Posterior cingulate gyrus (tissue), 11 donors: ENCODE data around the gene NR6A1.

Experiments used
- DNase-seq, 10 donors: peaks; one replicate each; pipeline versions ENCODE4 v3.0.0 to v3.0.0-alpha.2; 2020 to 2021; ENCODE audit warnings: mixed read lengths in 3 of 10
- intact Hi-C: fragments of 100-400 bp; cut with DNase I; formaldehyde crosslinking; loops from one replicate; pipeline ENCODE4 v1.15.1; 2023

Gene NR6A1

GRCh38 chr9:124558777-124559470 is 212.2 kb downstream of the NR6A1 start:
- intact Hi-C loops = no loop called here
- DNase-seq = no peak

- intact Hi-C loops = no loop called here
- no peak for DNase-seq
Observed at GRCh38 chr9:124557895-124558294, 213.2 kb downstream of the NR6A1 start.

- DNase-seq = no peak
- intact Hi-C loops = no loop called here
Observed at GRCh38 chr9:124555043-124555442, 216.1 kb downstream of the NR6A1 start.

- intact Hi-C loops = loop anchor here (5.0 kb wide), 1 partner anchor 159 kb away; no protein-coding TSS in a partner anchor
- DNase-seq = no peak
Observed at GRCh38 chr9:124553738-124554137, 217.4 kb downstream of the NR6A1 start.

- no peak for DNase-seq
- intact Hi-C loops = loop anchor here (5.0 kb wide), 1 partner anchor 160 kb away; no protein-coding TSS in a partner anchor
Observed at GRCh38 chr9:124552273-124552605, 218.9 kb downstream of the NR6A1 start.

GRCh38 chr9:124551472-124552272 is 219.4 kb downstream of the NR6A1 start:
- peak; percentile 31 to 94 (median 58) for DNase-seq
- intact Hi-C loops = loop anchor here (5.0 kb wide), 1 partner anchor 161 kb away; no protein-coding TSS in a partner anchor

GRCh38 chr9:124550072-124550471 is 221.0 kb downstream of the NR6A1 start:
- no peak for DNase-seq
- intact Hi-C loops = loop anchor here (5.0 kb wide), 1 partner anchor 162 kb away; no protein-coding TSS in a partner anchor

- no peak for DNase-seq
- intact Hi-C loops = no loop called here
Observed at GRCh38 chr9:124549016-124549415, 222.1 kb downstream of the NR6A1 start.

- intact Hi-C loops = no loop called here
- DNase-seq = no peak
Observed at GRCh38 chr9:124544535-124544934, 226.6 kb downstream of the NR6A1 start.

GRCh38 chr9:124541824-124542223 is 229.3 kb downstream of the NR6A1 start:
- no peak for DNase-seq
- intact Hi-C loops = no loop called here

GRCh38 chr9:124537926-124538325 is 233.2 kb downstream of the NR6A1 start:
- no peak for DNase-seq
- intact Hi-C loops = loop anchor here (2.0 to 5.0 kb wide), 2 partner anchors 145 to 411 kb away; no protein-coding TSS in a partner anchor

- peak in 1 of 10 donors; percentile 57 for DNase-seq
- intact Hi-C loops = loop anchor here (1.0 to 5.0 kb wide), 3 partner anchors 117 to 409 kb away; no protein-coding TSS in a partner anchor
Observed at GRCh38 chr9:124535846-124536245, 235.3 kb downstream of the NR6A1 start.

- intact Hi-C loops = no loop called here
- peak in 1 of 10 donors; percentile 18 for DNase-seq
Observed at GRCh38 chr9:124532897-124533296, 238.2 kb downstream of the NR6A1 start.

- intact Hi-C loops = no loop called here
- peak in 1 of 10 donors; percentile 16 for DNase-seq
Observed at GRCh38 chr9:124531115-124531514, 240.0 kb downstream of the NR6A1 start.

- intact Hi-C loops = no loop called here
- DNase-seq = peak in 1 of 10 donors; percentile 59
Observed at GRCh38 chr9:124530246-124530645, 240.9 kb downstream of the NR6A1 start.

- intact Hi-C loops = no loop called here
- peak in 1 of 10 donors; percentile 13 for DNase-seq
Observed at GRCh38 chr9:124527781-124528180, 243.3 kb downstream of the NR6A1 start.

GRCh38 chr9:124526174-124526573 is 244.9 kb downstream of the NR6A1 start:
- intact Hi-C loops = no loop called here

GRCh38 chr9:124522121-124523098 is 248.7 kb downstream of the NR6A1 start:
- DNase-seq = peak in 1 of 10 donors; percentile 20
- intact Hi-C loops = no loop called here

More at GRCh38 chr9:124526174-124526573, 244.9 kb downstream of the NR6A1 start:
- DNase-seq = peak in 1 of 10 donors; percentile 31

GRCh38 chr9:124521142-124521541 is 250.0 kb downstream of the NR6A1 start:
- intact Hi-C loops = no loop called here
- DNase-seq = peak in 1 of 10 donors; percentile 58

GRCh38 chr9:124520206-124520596 is 250.9 kb downstream of the NR6A1 start:
- intact Hi-C loops = no loop called here
- peak in 3 of 10 donors; percentile 52 to 57 (median 55) for DNase-seq
